ENCODE results near the gene DMRTC1.
"Not testable (repeated sequence)": the region's sequence is repeated elsewhere in the genome, so short reads cannot be mapped to it uniquely, and the experiment has no call there.

DMRTC1 gene

GRCh38 chrX:72943819-72944169, at the start of gene DMRTC1:
DMRTC1 (minus strand) TSS chrX:72943837; CDS start chrX:72875694, 68,143 bp downstream.
- not testable (repeated sequence) for DNase-seq (ENCODE audit: low spot score)

GRCh38 chrX:72980894-72981469, 37.3 kb upstream of the DMRTC1 start:
- not testable (repeated sequence) for DNase-seq (ENCODE audit: low spot score)

GRCh38 chrX:72974885-72975284, 31.2 kb upstream of the DMRTC1 start:
- DNase-seq (ENCODE audit: low spot score), result not testable (repeated sequence)

- DNase-seq (ENCODE audit: low spot score), result not testable (repeated sequence)
Measured at GRCh38 chrX:72971859-72972258, 28.2 kb upstream of the DMRTC1 start.

GRCh38 chrX:72959971-72960370, 16.3 kb upstream of the DMRTC1 start:
- DNase-seq (ENCODE audit: low spot score), result not testable (repeated sequence)

GRCh38 chrX:72943035-72943818, 410 bp downstream of the DMRTC1 start:
- DNase-seq (ENCODE audit: low spot score), result not testable (repeated sequence)

- DNase-seq (ENCODE audit: low spot score), result not testable (repeated sequence)
Measured at GRCh38 chrX:72942272-72942671, 1.4 kb downstream of the DMRTC1 start.

- DNase-seq (ENCODE audit: low spot score), result not testable (repeated sequence)
Measured at GRCh38 chrX:72937906-72938305, 5.7 kb downstream of the DMRTC1 start, which contains the start of gene FAM236A. FAM236A (plus strand) TSS chrX:72938206; CDS start chrX:72938263, 57 bp downstream.

- not testable (repeated sequence) for DNase-seq (ENCODE audit: low spot score)
Measured at GRCh38 chrX:72936882-72937455, 6.7 kb downstream of the DMRTC1 start.

GRCh38 chrX:72936455-72936854, 7.2 kb downstream of the DMRTC1 start:
- DNase-seq (ENCODE audit: low spot score), result not testable (repeated sequence)

GRCh38 chrX:72932283-72932682, 11.4 kb downstream of the DMRTC1 start:
- DNase-seq (ENCODE audit: low spot score), result not testable (repeated sequence)

GRCh38 chrX:72916096-72916495, 27.5 kb downstream of the DMRTC1 start:
- DNase-seq (ENCODE audit: low spot score), result not testable (repeated sequence)

- not testable (repeated sequence) for DNase-seq (ENCODE audit: low spot score)
Measured at GRCh38 chrX:72912315-72912714, 31.3 kb downstream of the DMRTC1 start, which contains the start of gene FAM236C. FAM236C (plus strand) TSS chrX:72912615; CDS start chrX:72912715, 100 bp downstream.

- DNase-seq (ENCODE audit: low spot score), result not testable (repeated sequence)
Measured at GRCh38 chrX:72889740-72890139, 53.9 kb downstream of the DMRTC1 start.

GRCh38 chrX:72882898-72883297, 60.7 kb downstream of the DMRTC1 start:
- DNase-seq (ENCODE audit: low spot score), result not testable (repeated sequence)

GRCh38 chrX:72837532-72837931, 106.1 kb downstream of the DMRTC1 start:
- not testable (repeated sequence) for DNase-seq (ENCODE audit: low spot score)

GRCh38 chrX:72830701-72831100, 112.9 kb downstream of the DMRTC1 start:
- not testable (repeated sequence) for DNase-seq (ENCODE audit: low spot score)
